IMR-90 (cell line): ENCODE data around the gene LAMA4. TPM values are rescaled to one million over a fixed set of nuclear protein-coding genes. Genes with fewer than 3 reads are reported as not detected.
A peak's percentile ranks its signal among the peaks of the same experiment; 100 is the strongest.

Experiments used
- ATAC-seq: fragments of 200-7000 bp; cut with Tn5 transposase; 2 replicates; pipeline ENCODE4 v1.9.1; 2020; ENCODE audit warnings: low read depth, mild to moderate bottlenecking, moderate library complexity
- BruUV-seq: library from RNA; stranded (reverse); fragments of 400-500 nt; replicated peaks from 2 replicates; lab custom pipeline; 2021; lab: Mats Ljungman, UMichigan
- CTCF ChIA-PET: fragments of 300-600 bp; formaldehyde crosslinking; extraction: SDS; loops from one replicate; lab custom pipeline; 2021; ENCODE audit warnings: antibody characterized with exemption; lab: Yijun Ruan, JAX
- POLR2A ChIA-PET: fragments of 300-600 bp; sonication (Branson Sonifier 250); formaldehyde crosslinking; loops from one replicate; lab custom pipeline; 2022; ENCODE audit warnings: antibody characterized with exemption; ENCODE audit not compliant: unreplicated experiment; lab: Charles Lee
- DNase-seq: peaks from one replicate; pipeline ENCODE4 v3.0.0; 2013
- H2AFZ ChIP-seq: replicated peaks from 2 replicates; pipeline ENCODE3; 2013; ENCODE audit warnings: low read length, mild to moderate bottlenecking; ENCODE audit not compliant: poor library complexity
- H2AK5ac ChIP-seq: 2 replicates; pipeline ENCODE4 v1.6.1; 2013; ENCODE audit warnings: low read depth, low read length, inconsistent platforms
- H2AK9ac ChIP-seq: replicated peaks from 2 replicates; pipeline ENCODE3; 2013; ENCODE audit warnings: mild to moderate bottlenecking, low read depth, low read length, moderate library complexity; ENCODE audit not compliant: poor library complexity
- H2BK120ac ChIP-seq: 2 replicates; pipeline ENCODE4 v1.6.1; 2013; ENCODE audit warnings: low read depth, low read length, inconsistent platforms
- H2BK15ac ChIP-seq: 3 replicates; pipeline ENCODE4 v1.6.1; 2013; ENCODE audit warnings: low read depth, low read length, inconsistent platforms
- H2BK20ac ChIP-seq: 2 replicates; pipeline ENCODE4 v1.6.1; 2013; ENCODE audit warnings: low read depth, mild to moderate bottlenecking, inconsistent platforms, low read length, moderate library complexity
- H2BK5ac ChIP-seq: 2 replicates; pipeline ENCODE4 v1.6.1; 2013; ENCODE audit warnings: mild to moderate bottlenecking, low read depth, low read length, inconsistent platforms; ENCODE audit not compliant: poor library complexity, severe bottlenecking
- H3K14ac ChIP-seq: replicated peaks from 2 replicates; pipeline ENCODE4 v1.6.1; 2013; ENCODE audit warnings: low read depth, low read length, inconsistent platforms
- H3K18ac ChIP-seq: 2 replicates; pipeline ENCODE4 v1.6.1; 2013; ENCODE audit warnings: low read depth, low read length, control low read depth
- H3K23ac ChIP-seq: 2 replicates; pipeline ENCODE4 v1.6.1; 2013; ENCODE audit warnings: low read depth, low read length, inconsistent platforms
- H3K27ac ChIP-seq: 2 replicates; pipeline ENCODE4 v1.5.1; 2013; ENCODE audit warnings: mild to moderate bottlenecking, control low read depth, low read length; ENCODE audit not compliant: insufficient read depth
- H3K27me3 ChIP-seq: 2 replicates; pipeline ENCODE4 v1.6.1; 2013; ENCODE audit warnings: low read length; ENCODE audit not compliant: control insufficient read depth, insufficient read depth
- H3K36me3 ChIP-seq: 2 replicates; pipeline ENCODE4 v1.6.1; 2013; ENCODE audit warnings: low read length, mixed read lengths; ENCODE audit not compliant: control insufficient read depth, insufficient read depth
- H3K4ac ChIP-seq: 2 replicates; pipeline ENCODE4 v1.6.1; 2013; ENCODE audit warnings: low read depth, low read length, inconsistent platforms
- H3K4me1 ChIP-seq: 2 replicates; pipeline ENCODE4 v1.6.1; 2013; ENCODE audit warnings: low read length, mixed read lengths; ENCODE audit not compliant: control insufficient read depth, insufficient read depth
- H3K4me2 ChIP-seq: 2 replicates; pipeline ENCODE4 v1.6.1; 2013; ENCODE audit warnings: low read depth, mild to moderate bottlenecking, control low read depth, low read length, moderate library complexity
- H3K4me3 ChIP-seq: 2 replicates; pipeline ENCODE4 v1.5.1; 2013; ENCODE audit warnings: low read depth, mild to moderate bottlenecking, control low read depth, low read length, moderate library complexity; ENCODE audit not compliant: insufficient read depth
- H3K56ac ChIP-seq: 2 replicates; pipeline ENCODE4 v1.6.1; 2013; ENCODE audit warnings: low read length, inconsistent platforms; ENCODE audit not compliant: insufficient read depth; ENCODE audit errors: extremely low read depth
- H3K79me1 ChIP-seq, 2 experiments: 2 replicates each; pipeline ENCODE4 v1.6.1; 2013; ENCODE audit warnings: low read length in 2 of 2, inconsistent platforms in 1 of 2, low read depth in 1 of 2
- H3K9ac ChIP-seq: 2 replicates; pipeline ENCODE4 v1.6.1; 2013; ENCODE audit warnings: low read depth, low read length, control low read depth
- H3K9me1 ChIP-seq: 2 replicates; pipeline ENCODE4 v1.6.1; 2013; ENCODE audit warnings: low read length, inconsistent platforms; ENCODE audit not compliant: insufficient read depth
- H3K9me3 ChIP-seq: 2 replicates; pipeline ENCODE4 v1.6.1; 2013; ENCODE audit warnings: low read length; ENCODE audit not compliant: control insufficient read depth, insufficient read depth
- H4K20me1 ChIP-seq: 2 replicates; pipeline ENCODE4 v1.6.1; 2013; ENCODE audit warnings: low read length, inconsistent platforms; ENCODE audit not compliant: insufficient read depth
- H4K5ac ChIP-seq: 2 replicates; pipeline ENCODE4 v1.6.1; 2013; ENCODE audit warnings: mild to moderate bottlenecking, low read depth, low read length, control low read depth
- H4K8ac ChIP-seq, 2 experiments: 2 replicates each; pipeline ENCODE4 v1.6.1; 2013; ENCODE audit warnings: low read depth in 2 of 2, low read length in 2 of 2, control low read depth in 1 of 2, inconsistent platforms in 1 of 2
- H4K91ac ChIP-seq: 2 replicates; pipeline ENCODE4 v1.6.1; 2013; ENCODE audit warnings: low read depth, low read length, inconsistent platforms; ENCODE audit not compliant: insufficient read depth
- BHLHE40 ChIP-seq: fragments of 150-350 bp; IDR thresholded peaks from 2 replicates; pipeline ENCODE4 v1.6.1; 2016; ENCODE audit warnings: mild to moderate bottlenecking, low read depth, low read length
- CEBPB ChIP-seq: IDR thresholded peaks from 2 replicates; pipeline ENCODE4 v1.6.1; 2012; ENCODE audit warnings: low read depth, low read length, improper control_type of control experiment
- CHD1 ChIP-seq: IDR thresholded peaks from 2 replicates; pipeline ENCODE4 v1.6.1; 2012; ENCODE audit warnings: low read depth, low read length, improper control_type of control experiment
- CTCF ChIP-seq: conservative IDR thresholded peaks from 2 replicates; pipeline ENCODE4 v1.5.1; 2012; ENCODE audit warnings: mild to moderate bottlenecking, low read depth, low read length, improper control_type of control experiment
- ELK1 ChIP-seq: fragments of 150-350 bp; IDR thresholded peaks from 2 replicates; pipeline ENCODE4 v1.6.1; 2016; ENCODE audit warnings: low read depth, mild to moderate bottlenecking, low read length, moderate library complexity, borderline replicate concordance
- FOS ChIP-seq: fragments of 150-350 bp; IDR thresholded peaks from 2 replicates; pipeline ENCODE4 v1.6.1; 2016; ENCODE audit warnings: low read depth, low read length
- MAFK ChIP-seq: IDR thresholded peaks from 2 replicates; pipeline ENCODE4 v1.6.1; 2012; ENCODE audit warnings: low read depth, low read length, improper control_type of control experiment
- MXI1 ChIP-seq: IDR thresholded peaks from 2 replicates; pipeline ENCODE4 v1.6.1; 2012; ENCODE audit warnings: low read depth, mild to moderate bottlenecking, low read length, moderate library complexity, borderline replicate concordance
- NFE2L2 ChIP-seq: fragments of 150-350 bp; IDR thresholded peaks from 2 replicates; pipeline ENCODE4 v1.6.1; 2016; ENCODE audit warnings: low read depth, mild to moderate bottlenecking, low read length
- POLR2A ChIP-seq: IDR thresholded peaks from 2 replicates; pipeline ENCODE4 v1.6.1; 2012; ENCODE audit warnings: mild to moderate bottlenecking, low read depth, low read length
- RAD21 ChIP-seq: IDR thresholded peaks from 2 replicates; pipeline ENCODE4 v1.6.1; 2012; ENCODE audit warnings: low read length, improper control_type of control experiment
- RCOR1 ChIP-seq: IDR thresholded peaks from 2 replicates; pipeline ENCODE4 v1.6.1; 2012; ENCODE audit warnings: mild to moderate bottlenecking, low read length, improper control_type of control experiment; ENCODE audit not compliant: insufficient replicate concordance
- WGBS, 2 experiments: methylation state at CpG; one replicate each; pipeline versions ENCODE4 v1.1.5 to v1.1.7; 2013; ENCODE audit warnings: missing lambda C conversion rate in 2 of 2; ENCODE audit not compliant: insufficient read length in 1 of 2; ENCODE audit errors: extremely low coverage in 2 of 2; 5-methylcytosine and 5-hydroxymethylcytosine counted together
- dilution Hi-C: fragments of 300-500 bp; cut with HindIII; formaldehyde crosslinking; loops from one replicate; pipeline ENCODE4 v1.14.3; 2018; ENCODE audit warnings: low sequenced_read_pairs; ENCODE audit not compliant: unreplicated experiment
- in situ Hi-C: fragments of 300-500 bp; cut with MboI; formaldehyde crosslinking; loops from 3 replicates; pipeline ENCODE4 v1.14.3; 2019; ENCODE audit warnings: low sequenced_read_pairs, inconsistent platforms, mixed read lengths
- intact Hi-C: fragments of 100-400 bp; cut with micrococcal nuclease; formaldehyde crosslinking; loops from 2 replicates; pipeline ENCODE4 v1.10.0; 2022
- polyA plus RNA-seq, 3 experiments: library from polyadenylated mRNA; depleted of rRNA; stranded (reverse); fragments of >200 nt; gene quantifications; 2 replicates each; pipeline ENCODE4 v1.2.3, GENCODE V29; 2012; ENCODE audit warnings: low replicate concordance in 1 of 3
- total RNA-seq: library from RNA; depleted of rRNA; stranded (reverse); fragments of >200 nt; gene quantifications from 2 replicates; pipeline ENCODE4 v1.2.3, GENCODE V29; 2012
- TF ChIP-seq, protein P1 (sequence below): fragments of 150-350 bp; IDR thresholded peaks from 2 replicates; pipeline ENCODE4 v1.6.1; 2017; ENCODE audit warnings: mild to moderate bottlenecking, antibody characterized with exemption, low read length, low read depth

The LAMA4 gene
- total and polyA plus RNA-seq, 2 of the 4 experiments (the other 2 are of a cell fraction) = 33.9 to 35.8 TPM

DNA sequence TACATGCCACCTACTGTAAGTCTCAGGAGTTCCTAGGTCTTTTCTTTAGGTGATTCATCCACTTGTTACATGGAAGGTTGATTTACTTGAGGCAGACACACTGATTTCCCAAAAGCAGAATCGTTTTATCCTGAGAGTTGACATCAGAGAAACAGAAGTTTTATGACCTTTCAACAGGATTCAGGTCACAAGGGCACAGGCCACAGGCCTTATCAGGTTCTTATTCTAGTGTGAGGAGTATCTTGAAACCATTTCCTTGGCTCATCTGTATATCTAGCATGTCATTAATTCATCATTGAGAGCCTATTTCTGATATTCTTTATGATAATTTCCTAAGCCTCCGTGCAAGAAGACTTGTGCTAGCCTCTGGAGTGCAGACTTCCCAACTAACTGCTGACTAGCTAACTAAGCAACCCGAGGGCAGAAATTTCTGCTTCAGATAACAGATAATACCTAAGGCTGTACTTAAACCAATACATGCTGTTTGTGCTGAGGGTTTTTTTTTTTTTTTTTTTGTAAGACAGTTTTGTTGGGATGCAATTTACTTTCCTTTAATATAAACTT, 47.9 kb upstream of the LAMA4 start:
- no peak overlapping the region for H3K4me3 ChIP-seq
- WGBS, 2 experiments = no CpG with 5 or more reads among the region's 3 CpGs
- dilution Hi-C loops = no loop called here
- H3K27ac ChIP-seq = no peak overlapping the region
- ChIA-PET CTCF (no interaction called here), POLR2A (no interaction called here)
- H2BK120ac ChIP-seq = no peak overlapping the region
- no peak overlapping the region for H2BK5ac ChIP-seq
- peaks cover 14% of the 10 kb centered on the region for H3K9me1 ChIP-seq
- H4K5ac ChIP-seq = peak overlapping the region; percentile 54
- H3K9me3 ChIP-seq = no peaks in the 10 kb centered on the region
- H3K4ac ChIP-seq = peak overlapping the region; percentile 13; the same call in 1 of the 2 replicates
- no peak overlapping the region for H4K91ac ChIP-seq
- peak overlapping the region; percentile 34; the same call in 1 of the 2 replicates for H2BK20ac ChIP-seq
- 0 out of 2 replicates have a peak overlapping the region, but pooled peaks have one; percentile 24 for H3K14ac ChIP-seq
- H3K23ac ChIP-seq = no peak overlapping the region
- intact Hi-C loops = no loop called here
- no peaks in the 10 kb centered on the region for H3K27me3 ChIP-seq
- peak overlapping the region; percentile 75 for H3K18ac ChIP-seq
- in situ Hi-C loops = no loop called here
- TF ChIP-seq BHLHE40 (no peak), NFE2L2 (no peak), ELK1 (no peak), FOS (no peak), POLR2A (no peak), CHD1 (no peak), RAD21 (no peak), MXI1 (no peak), RCOR1 (no peak), MAFK (no peak), CEBPB (no peak), CTCF (no peak)
- TF ChIP-seq, protein P1, sequence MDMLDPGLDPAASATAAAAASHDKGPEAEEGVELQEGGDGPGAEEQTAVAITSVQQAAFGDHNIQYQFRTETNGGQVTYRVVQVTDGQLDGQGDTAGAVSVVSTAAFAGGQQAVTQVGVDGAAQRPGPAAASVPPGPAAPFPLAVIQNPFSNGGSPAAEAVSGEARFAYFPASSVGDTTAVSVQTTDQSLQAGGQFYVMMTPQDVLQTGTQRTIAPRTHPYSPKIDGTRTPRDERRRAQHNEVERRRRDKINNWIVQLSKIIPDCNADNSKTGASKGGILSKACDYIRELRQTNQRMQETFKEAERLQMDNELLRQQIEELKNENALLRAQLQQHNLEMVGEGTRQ = no peak
- H3K79me1 ChIP-seq = 0 out of 4 replicates have a peak, but pooled peaks cover 0 to 5% of the 10 kb centered on the region in 2 experiments
- peak overlapping the region; percentile 65; the same call in 1 of the 3 replicates for H2BK15ac ChIP-seq
- peaks cover 22% of the 10 kb centered on the region for H3K4me1 ChIP-seq
- BruUV-seq = no TSS peak
- H3K4me2 ChIP-seq = no peak overlapping the region
- peak overlapping the region in 1 of 2 experiments; percentile 14; a peak in 2 of 4 replicates for H4K8ac ChIP-seq
- no peaks in the 10 kb centered on the region for H4K20me1 ChIP-seq
- DNase-seq (no peak), ATAC-seq (no peak)
- H3K36me3 ChIP-seq = no peaks in the 10 kb centered on the region
- H3K9ac ChIP-seq = no peak overlapping the region
- H2AK5ac ChIP-seq = no peak overlapping the region
- no peak overlapping the region for H3K56ac ChIP-seq
- no peak overlapping the region for H2AFZ ChIP-seq
- H2AK9ac ChIP-seq = no peak overlapping the region
